ENCODE results near the gene DDX10.

GRCh38 chr11:108906826-108907225 lies 242.0 kb downstream of the DDX10 start:
- TF ChIP-seq ATF7 (IDR thresholded peaks at IDR 0.05), result no peak
- no peak for TF ChIP-seq POLR2A (conservative IDR thresholded peaks at IDR 0.05)
- no peak for TF ChIP-seq TAF15 (IDR thresholded peaks at IDR 0.05; ENCODE audit: low read depth, low read length)
- TF ChIP-seq HDAC6 (IDR thresholded peaks at IDR 0.05; ENCODE audit: low read depth, low read length), result no peak
